ENCODE data around the gene KCNQ2. TPM values are rescaled to one million over a fixed set of nuclear protein-coding genes. Genes with fewer than 3 reads are reported as not detected.
A peak's percentile ranks its signal among the peaks of the same experiment; 100 is the strongest.

The KCNQ2 gene
- polyA plus RNA-seq, 4 donors, result 0.27 to 1.4 (median 0.65) TPM; not detected in 1

DNA sequence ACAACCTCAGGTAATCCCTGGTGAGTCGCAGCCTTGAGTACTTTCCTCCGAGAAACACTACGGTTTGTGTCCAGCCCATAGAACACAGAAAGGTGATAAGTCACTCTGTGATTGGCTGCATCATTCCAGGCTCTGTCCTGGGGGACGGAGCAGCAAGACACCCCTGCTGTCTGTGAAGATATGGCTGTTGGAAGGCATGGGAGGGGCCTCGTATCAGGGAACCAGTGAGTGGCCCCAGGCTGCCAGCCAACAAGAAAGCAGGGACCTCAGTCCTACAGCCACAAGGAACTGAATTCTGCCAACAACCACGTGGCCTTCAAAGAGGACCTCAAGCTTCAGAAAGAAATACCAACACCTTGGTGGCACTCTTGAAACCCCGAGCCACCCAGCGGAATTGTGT, 32.8 kb upstream of the KCNQ2 start:
- Histone ChIP-seq H3K36me3 (ENCODE audit: control insufficient read depth in 3 of 3, insufficient read depth in 2 of 3, low read depth in 1 of 3, low read length in 3 of 3) (no peaks in the 10 kb centered on the region), H3K4me3 (ENCODE audit: low read depth in 1 of 3, low read length in 3 of 3) (no peak overlapping the region), H3K27me3 (ENCODE audit: control insufficient read depth in 3 of 3, insufficient read depth in 3 of 3, low read length in 3 of 3) (peaks cover 0 to 34% (median 14%) of the 10 kb centered on the region in 3 donors), H3K4me1 (ENCODE audit: control insufficient read depth in 3 of 3, insufficient read depth in 2 of 3, low read depth in 1 of 3, low read length in 2 of 3) (no peaks in the 10 kb centered on the region), H3K27ac (ENCODE audit: low read depth in 1 of 3, low read length in 2 of 3) (no peak overlapping the region), H3K9me3 (ENCODE audit: control insufficient read depth in 2 of 2, insufficient read depth in 1 of 2, low read depth in 1 of 2, low read length in 1 of 2) (peaks cover 0 to 15% of the 10 kb centered on the region in 2 donors)
- FAIRE-seq (no peak), DNase-seq (no peak)
- WGBS, 3 donors, result 81 to 85% (median 81%) methylated on average over 8 of the region's 8 CpGs

DNA sequence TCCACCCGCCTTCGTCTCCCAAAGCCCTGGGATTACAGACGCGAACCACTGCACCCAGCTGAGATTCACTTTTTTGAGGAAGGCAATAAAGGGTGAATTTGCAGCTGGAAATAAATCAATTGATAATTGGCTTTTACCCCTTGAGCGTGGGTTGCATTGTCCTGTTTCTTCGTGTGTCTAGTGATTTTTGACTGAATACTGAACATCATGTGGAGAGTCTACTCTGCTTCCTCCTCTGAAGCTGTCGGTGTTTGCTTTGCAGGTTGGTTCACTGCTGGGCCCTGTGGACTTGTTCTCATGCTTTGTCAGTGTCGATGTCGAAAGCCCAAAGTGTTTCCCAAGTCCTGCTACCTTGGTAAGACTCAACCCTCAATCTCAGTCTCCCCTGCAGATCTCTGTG, 32.2 kb upstream of the KCNQ2 start:
- WGBS, 3 donors, result 84 to 89% (median 85%) methylated on average over 9 of the region's 9 CpGs
- Histone ChIP-seq H3K4me1 (ENCODE audit: control insufficient read depth in 3 of 3, insufficient read depth in 2 of 3, low read depth in 1 of 3, low read length in 2 of 3) (no peaks in the 10 kb centered on the region), H3K4me3 (ENCODE audit: low read depth in 1 of 3, low read length in 3 of 3) (no peak overlapping the region), H3K36me3 (ENCODE audit: control insufficient read depth in 3 of 3, insufficient read depth in 2 of 3, low read depth in 1 of 3, low read length in 3 of 3) (no peaks in the 10 kb centered on the region), H3K9me3 (ENCODE audit: control insufficient read depth in 2 of 2, insufficient read depth in 1 of 2, low read depth in 1 of 2, low read length in 1 of 2) (peaks cover 0 to 15% of the 10 kb centered on the region in 2 donors), H3K27ac (ENCODE audit: low read depth in 1 of 3, low read length in 2 of 3) (no peak overlapping the region), H3K27me3 (ENCODE audit: control insufficient read depth in 3 of 3, insufficient read depth in 3 of 3, low read length in 3 of 3) (peaks cover 0 to 40% (median 14%) of the 10 kb centered on the region in 3 donors)
- no peak for FAIRE-seq
- DNase-seq, result no peak

DNA sequence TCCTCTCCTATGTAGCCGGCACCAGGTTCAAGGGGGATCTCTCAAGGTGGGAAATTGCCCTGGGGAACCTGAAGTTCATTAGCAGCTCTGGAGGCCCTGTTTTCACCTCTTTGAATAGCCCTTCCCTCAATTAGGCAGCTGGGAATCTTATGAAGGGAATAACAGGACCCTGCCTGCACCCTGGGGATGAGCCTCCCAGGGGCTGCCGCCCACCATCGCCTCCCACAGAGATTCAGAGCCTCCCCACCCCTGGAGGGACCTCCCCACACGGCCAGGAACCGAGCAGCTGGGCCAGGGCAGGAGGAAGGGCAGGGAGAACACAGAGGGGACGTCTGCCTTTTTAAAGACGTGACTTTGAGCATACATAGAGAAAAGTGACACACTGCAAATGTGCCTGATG, 31.1 kb upstream of the KCNQ2 start:
- WGBS, 3 donors, result 38 to 43% (median 40%) methylated on average over 7 of the region's 7 CpGs
- FAIRE-seq (no peak), DNase-seq (no peak)
- Histone ChIP-seq H3K27me3 (ENCODE audit: control insufficient read depth in 3 of 3, insufficient read depth in 3 of 3, low read length in 3 of 3) (peaks cover 3 to 45% (median 14%) of the 10 kb centered on the region in 3 donors), H3K4me3 (ENCODE audit: low read depth in 1 of 3, low read length in 3 of 3) (no peak overlapping the region), H3K4me1 (ENCODE audit: control insufficient read depth in 3 of 3, insufficient read depth in 2 of 3, low read depth in 1 of 3, low read length in 2 of 3) (peaks cover 0 to 3% (median 0%) of the 10 kb centered on the region in 3 donors), H3K9me3 (ENCODE audit: control insufficient read depth in 2 of 2, insufficient read depth in 1 of 2, low read depth in 1 of 2, low read length in 1 of 2) (peaks cover 0 to 15% of the 10 kb centered on the region in 2 donors), H3K27ac (ENCODE audit: low read depth in 1 of 3, low read length in 2 of 3) (no peak overlapping the region), H3K36me3 (ENCODE audit: control insufficient read depth in 3 of 3, insufficient read depth in 2 of 3, low read depth in 1 of 3, low read length in 3 of 3) (no peaks in the 10 kb centered on the region)

DNA sequence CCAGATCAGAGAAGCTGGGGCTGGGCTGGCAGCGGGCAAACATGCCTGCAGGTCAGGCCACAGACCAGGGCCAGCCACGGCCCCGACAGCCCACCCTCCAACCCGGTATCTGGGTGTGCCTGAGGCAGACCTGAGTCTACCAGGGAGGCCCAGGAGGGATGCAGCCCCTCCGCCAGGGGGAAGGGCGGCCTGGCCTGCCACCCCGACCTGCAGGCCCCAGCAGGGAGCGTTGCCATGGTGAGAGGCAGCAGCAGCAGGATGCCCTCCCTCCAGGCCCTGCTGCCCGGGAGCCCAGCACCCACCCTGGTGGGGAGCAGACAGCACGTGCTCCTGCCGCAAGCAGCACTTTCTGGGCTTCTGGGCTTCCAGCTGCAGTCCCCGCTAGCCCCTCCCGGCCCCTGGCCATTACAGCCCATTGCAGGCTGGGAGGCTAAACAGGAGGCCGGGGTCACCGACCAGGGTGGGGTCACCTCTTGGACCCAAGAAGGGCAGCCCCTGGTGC, 30.3 kb upstream of the KCNQ2 start:
- no peak for DNase-seq

DNA sequence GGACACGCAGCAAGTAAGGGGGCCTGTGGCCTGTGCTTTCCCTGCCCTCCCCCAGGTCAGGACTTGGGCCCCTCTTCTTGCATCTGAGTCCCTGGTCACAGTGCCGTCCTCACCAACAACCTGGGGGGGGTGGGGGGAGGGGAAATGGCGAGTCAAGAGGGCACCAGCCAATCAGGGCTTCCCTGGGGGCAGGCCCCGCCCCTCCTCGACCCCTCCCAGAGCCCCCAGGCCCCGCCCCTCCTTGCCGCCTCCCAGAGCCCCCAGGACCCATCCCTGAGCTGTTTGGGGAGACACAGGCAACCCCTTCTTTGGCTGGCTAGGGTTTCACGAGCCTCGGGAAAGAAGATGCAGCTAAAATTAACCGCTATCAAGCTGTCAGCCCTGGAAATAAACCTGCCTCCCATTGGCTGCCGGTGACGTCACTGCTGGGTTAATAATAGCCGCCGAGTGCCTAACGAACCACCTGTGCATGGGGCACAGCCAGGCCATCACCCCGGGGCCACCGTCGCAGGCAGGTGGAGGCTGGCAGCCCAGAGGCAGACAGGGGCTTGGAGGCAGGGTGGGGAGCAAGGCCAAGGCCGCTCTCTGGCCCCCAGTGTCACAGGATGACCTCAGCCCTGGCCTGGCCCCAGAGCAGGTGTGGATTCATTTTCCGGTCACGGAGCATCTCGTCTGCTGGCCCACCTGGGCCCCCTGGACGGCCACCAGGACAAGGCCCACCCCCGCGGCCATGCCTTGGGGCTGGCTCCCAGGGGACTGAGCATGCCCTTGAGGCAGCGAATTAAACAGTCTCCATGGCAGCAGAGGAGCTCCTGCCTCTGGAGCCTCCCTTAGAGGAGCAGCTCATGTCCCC, 29.6 kb upstream of the KCNQ2 start:
- H3K9me3 ChIP-seq (ENCODE audit: control insufficient read depth in 2 of 2, insufficient read depth in 1 of 2, low read depth in 1 of 2, low read length in 1 of 2), result peaks cover 0 to 12% of the 10 kb centered on the region in 2 donors
- no peak overlapping the region for H3K4me3 ChIP-seq (ENCODE audit: low read depth in 1 of 3, low read length in 3 of 3)
- peaks cover 0 to 3% (median 0%) of the 10 kb centered on the region in 3 donors for H3K4me1 ChIP-seq (ENCODE audit: control insufficient read depth in 3 of 3, insufficient read depth in 2 of 3, low read depth in 1 of 3, low read length in 2 of 3)
- no peak for FAIRE-seq
- H3K36me3 ChIP-seq (ENCODE audit: control insufficient read depth in 3 of 3, insufficient read depth in 2 of 3, low read depth in 1 of 3, low read length in 3 of 3), result no peaks in the 10 kb centered on the region
- H3K27ac ChIP-seq (ENCODE audit: low read depth in 1 of 3, low read length in 2 of 3), result peak overlapping the region in 1 of 3 donors; percentile 53
- H3K27me3 ChIP-seq (ENCODE audit: control insufficient read depth in 3 of 3, insufficient read depth in 3 of 3, low read length in 3 of 3), result peaks cover 7 to 57% (median 25%) of the 10 kb centered on the region in 3 donors
- WGBS, 3 donors, result 12 to 25% (median 24%) methylated on average over 24 to 26 of the region's 26 CpGs
- DNase-seq, result no peak

More for the DNA sequence above, 30.3 kb upstream of the KCNQ2 start:
- FAIRE-seq, result no peak
- Histone ChIP-seq H3K36me3 (ENCODE audit: control insufficient read depth in 3 of 3, insufficient read depth in 2 of 3, low read depth in 1 of 3, low read length in 3 of 3) (no peaks in the 10 kb centered on the region), H3K27me3 (ENCODE audit: control insufficient read depth in 3 of 3, insufficient read depth in 3 of 3, low read length in 3 of 3) (peaks cover 4 to 50% (median 20%) of the 10 kb centered on the region in 3 donors), H3K4me3 (ENCODE audit: low read depth in 1 of 3, low read length in 3 of 3) (no peak overlapping the region), H3K9me3 (ENCODE audit: control insufficient read depth in 2 of 2, insufficient read depth in 1 of 2, low read depth in 1 of 2, low read length in 1 of 2) (peaks cover 0 to 15% of the 10 kb centered on the region in 2 donors), H3K4me1 (ENCODE audit: control insufficient read depth in 3 of 3, insufficient read depth in 2 of 3, low read depth in 1 of 3, low read length in 2 of 3) (peaks cover 0 to 3% (median 0%) of the 10 kb centered on the region in 3 donors), H3K27ac (ENCODE audit: low read depth in 1 of 3, low read length in 2 of 3) (peak overlapping the region in 1 of 3 donors; percentile 53)
- 45 to 53% (median 52%) methylated on average over 13 to 15 of the region's 15 CpGs for WGBS, 3 donors

DNA sequence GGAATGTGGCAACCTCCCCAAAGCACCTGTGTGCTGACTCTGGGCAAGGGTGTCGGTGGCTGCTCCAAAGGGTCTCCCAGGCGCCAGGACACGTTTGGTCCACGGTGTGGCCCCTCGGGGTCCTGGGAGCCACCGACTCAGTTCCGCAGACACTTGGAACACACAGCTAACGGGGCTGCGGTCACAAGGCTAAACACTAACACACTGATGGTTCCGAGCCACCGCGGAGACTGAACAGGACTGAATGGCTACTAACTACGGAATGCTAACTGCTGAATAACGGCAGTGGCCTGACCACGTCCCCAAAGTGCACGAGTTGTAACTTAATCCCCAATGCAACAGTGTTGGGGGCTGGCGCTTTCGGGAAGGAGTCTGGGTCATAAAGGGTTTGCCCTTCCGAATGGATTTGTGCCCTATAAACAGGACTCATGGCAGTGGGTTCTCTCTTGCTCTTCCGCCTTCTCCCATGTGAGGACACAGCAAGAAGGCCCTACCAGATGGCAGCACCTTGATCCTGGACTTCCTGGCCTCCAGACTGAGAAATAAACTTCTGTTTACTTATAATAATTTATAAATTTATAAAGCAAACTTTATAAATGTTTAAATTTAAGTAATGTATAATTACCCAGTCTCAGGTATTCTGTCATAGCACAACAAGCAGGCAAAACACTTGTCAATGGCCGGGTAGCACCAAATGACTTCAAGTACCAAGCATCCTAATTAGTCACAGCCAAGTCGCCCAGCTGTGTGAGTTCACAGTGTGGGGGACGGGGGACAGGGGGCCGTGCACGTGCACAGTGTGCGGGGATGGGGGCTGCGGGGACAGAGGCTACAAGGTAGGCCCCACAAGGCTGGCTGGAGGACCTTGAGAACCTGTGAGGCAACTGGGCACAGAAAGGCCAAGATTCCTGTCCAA, 28.7 kb upstream of the KCNQ2 start:
- no peak for DNase-seq
- 75 to 82% (median 81%) methylated on average over 27 of the region's 27 CpGs for WGBS, 3 donors
- FAIRE-seq, result no peak
- Histone ChIP-seq H3K27me3 (ENCODE audit: control insufficient read depth in 3 of 3, insufficient read depth in 3 of 3, low read length in 3 of 3) (peaks cover 7 to 66% (median 25%) of the 10 kb centered on the region in 3 donors), H3K27ac (ENCODE audit: low read depth in 1 of 3, low read length in 2 of 3) (no peak overlapping the region), H3K4me3 (ENCODE audit: low read depth in 1 of 3, low read length in 3 of 3) (no peak overlapping the region), H3K4me1 (ENCODE audit: control insufficient read depth in 3 of 3, insufficient read depth in 2 of 3, low read depth in 1 of 3, low read length in 2 of 3) (peaks cover 0 to 7% (median 0%) of the 10 kb centered on the region in 3 donors), H3K36me3 (ENCODE audit: control insufficient read depth in 3 of 3, insufficient read depth in 2 of 3, low read depth in 1 of 3, low read length in 3 of 3) (no peaks in the 10 kb centered on the region), H3K9me3 (ENCODE audit: control insufficient read depth in 2 of 2, insufficient read depth in 1 of 2, low read depth in 1 of 2, low read length in 1 of 2) (peaks cover 0 to 12% of the 10 kb centered on the region in 2 donors)

DNA sequence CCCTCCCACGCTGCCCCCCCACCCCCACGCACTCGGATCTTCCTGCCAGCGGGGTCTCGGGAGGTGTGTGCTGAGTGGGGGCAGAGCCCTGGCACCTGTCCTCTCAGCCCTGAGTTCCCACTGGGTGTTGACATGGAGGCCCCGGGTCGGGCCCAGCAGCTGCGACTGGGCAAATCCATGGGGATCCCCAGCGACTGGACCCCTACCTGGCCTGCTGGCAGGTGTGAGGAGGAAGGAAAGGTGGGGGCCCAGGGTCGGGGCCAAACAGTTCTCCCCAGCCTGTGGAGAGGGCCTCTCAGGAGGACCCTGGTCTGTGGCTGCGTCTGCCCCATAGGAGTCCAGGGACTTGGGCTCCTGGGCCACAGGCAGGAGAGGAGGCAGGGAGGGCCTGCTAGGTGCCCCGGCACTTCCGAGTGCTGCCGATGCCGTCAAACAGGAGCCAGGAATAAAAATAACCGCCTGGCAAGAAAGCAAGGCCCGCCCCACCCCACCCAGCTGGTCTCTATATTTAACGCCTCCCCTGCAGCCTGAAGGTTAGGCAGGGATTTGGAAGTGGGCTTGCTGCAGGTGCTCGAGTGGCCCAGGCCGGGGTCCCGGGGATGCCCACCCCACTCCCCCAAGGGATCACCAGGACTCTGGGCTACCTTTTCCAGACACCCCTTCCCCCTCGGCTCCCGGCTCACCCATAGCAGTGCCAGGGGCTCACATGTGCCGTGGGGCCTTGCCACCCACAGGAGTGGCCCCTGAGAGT, 27.9 kb upstream of the KCNQ2 start:
- Histone ChIP-seq H3K4me3 (ENCODE audit: low read depth in 1 of 3, low read length in 3 of 3) (no peak overlapping the region), H3K9me3 (ENCODE audit: control insufficient read depth in 2 of 2, insufficient read depth in 1 of 2, low read depth in 1 of 2, low read length in 1 of 2) (peaks cover 0 to 6% of the 10 kb centered on the region in 2 donors), H3K4me1 (ENCODE audit: control insufficient read depth in 3 of 3, insufficient read depth in 2 of 3, low read depth in 1 of 3, low read length in 2 of 3) (peaks cover 0 to 9% (median 0%) of the 10 kb centered on the region in 3 donors), H3K36me3 (ENCODE audit: control insufficient read depth in 3 of 3, insufficient read depth in 2 of 3, low read depth in 1 of 3, low read length in 3 of 3) (no peaks in the 10 kb centered on the region), H3K27ac (ENCODE audit: low read depth in 1 of 3, low read length in 2 of 3) (no peak overlapping the region), H3K27me3 (ENCODE audit: control insufficient read depth in 3 of 3, insufficient read depth in 3 of 3, low read length in 3 of 3) (peaks cover 7 to 68% (median 22%) of the 10 kb centered on the region in 3 donors)
- no peak for FAIRE-seq
- 63 to 85% (median 67%) methylated on average over 23 to 24 of the region's 24 CpGs for WGBS, 3 donors
- DNase-seq, result no peak

All from small intestine (tissue), 7 donors.